KMS-11 (cell line): ENCODE data around the gene GOLGA6L22.
"Not testable (repeated sequence)": the region's sequence is repeated elsewhere in the genome, so short reads cannot be mapped to it uniquely, and the experiment has no call there.

Experiments used
- H2AFZ ChIP-seq: fragments of 200-600 bp; sonication (generic); 2 replicates; pipeline ENCODE4 v1.6.1; 2016; ENCODE audit warnings: antibody characterized with exemption, mixed run types, low read depth
- H3K27ac ChIP-seq: fragments of 200-600 bp; sonication (generic); 2 replicates; pipeline ENCODE4 v1.6.1; 2016; ENCODE audit warnings: mild to moderate bottlenecking, mixed run types
- H3K27me3 ChIP-seq: fragments of 200-600 bp; sonication (generic); 2 replicates; pipeline ENCODE4 v1.6.1; 2017; ENCODE audit warnings: mild to moderate bottlenecking, low read depth, mixed run types, moderate library complexity; ENCODE audit not compliant: insufficient read depth
- H3K36me3 ChIP-seq: fragments of 200-600 bp; sonication (generic); 2 replicates; pipeline ENCODE4 v1.6.1; 2017; ENCODE audit warnings: mild to moderate bottlenecking, mixed run types; ENCODE audit not compliant: insufficient read depth
- H3K4me1 ChIP-seq: fragments of 200-600 bp; sonication (generic); 2 replicates; pipeline ENCODE4 v1.6.1; 2016; ENCODE audit warnings: mild to moderate bottlenecking, low read depth, mixed run types; ENCODE audit not compliant: poor library complexity, severe bottlenecking
- H3K4me2 ChIP-seq: fragments of 200-600 bp; sonication (generic); 2 replicates; pipeline ENCODE4 v1.7.0; 2016; ENCODE audit warnings: mild to moderate bottlenecking, mixed run types
- H3K4me3 ChIP-seq: fragments of 200-600 bp; sonication (generic); IDR thresholded peaks from 2 replicates; pipeline ENCODE4 v1.6.1; 2017; ENCODE audit warnings: low read depth, low read length, mixed read lengths; ENCODE audit not compliant: insufficient read depth
- H3K79me2 ChIP-seq: fragments of 200-600 bp; sonication (generic); 2 replicates; pipeline ENCODE4 v1.6.1; 2016; ENCODE audit warnings: low read depth, mixed run types; ENCODE audit not compliant: insufficient read depth
- H3K9ac ChIP-seq: fragments of 200-600 bp; sonication (generic); 2 replicates; pipeline ENCODE4 v1.6.1; 2016; ENCODE audit warnings: mild to moderate bottlenecking, mixed run types
- H4K20me1 ChIP-seq: fragments of 200-600 bp; sonication (generic); 2 replicates; pipeline ENCODE4 v1.6.1; 2016; ENCODE audit warnings: mild to moderate bottlenecking, mixed run types; ENCODE audit not compliant: insufficient read depth

Gene GOLGA6L22

GRCh38 chr15:22498220-22498925 is 39.7 kb downstream of the GOLGA6L22 start:
- not testable (repeated sequence) for H3K4me3 ChIP-seq, H3K27ac ChIP-seq, H3K79me2 ChIP-seq, H3K9ac ChIP-seq, H3K4me1 ChIP-seq, H3K27me3 ChIP-seq, H3K4me2 ChIP-seq, H2AFZ ChIP-seq, H3K36me3 ChIP-seq, H4K20me1 ChIP-seq

- H3K4me1 ChIP-seq, H3K9ac ChIP-seq: not testable (repeated sequence)
Observed at GRCh38 chr15:22502272-22502671, 43.6 kb downstream of the GOLGA6L22 start.

GRCh38 chr15:22506959-22507358 is 48.3 kb downstream of the GOLGA6L22 start:
- H2AFZ ChIP-seq, H3K4me1 ChIP-seq, H3K9ac ChIP-seq, H3K4me2 ChIP-seq, H3K79me2 ChIP-seq, H3K36me3 ChIP-seq, H3K27ac ChIP-seq, H3K27me3 ChIP-seq, H4K20me1 ChIP-seq, H3K4me3 ChIP-seq: not testable (repeated sequence)

More at GRCh38 chr15:22502272-22502671, 43.6 kb downstream of the GOLGA6L22 start:
- not testable (repeated sequence) for H3K4me2 ChIP-seq, H3K4me3 ChIP-seq, H2AFZ ChIP-seq, H3K79me2 ChIP-seq, H3K27me3 ChIP-seq, H3K36me3 ChIP-seq, H3K27ac ChIP-seq, H4K20me1 ChIP-seq

GRCh38 chr15:22516140-22516539 is 57.4 kb downstream of the GOLGA6L22 start:
- not testable (repeated sequence) for H3K4me3 ChIP-seq, H3K79me2 ChIP-seq, H3K36me3 ChIP-seq, H4K20me1 ChIP-seq, H3K4me2 ChIP-seq, H3K4me1 ChIP-seq, H2AFZ ChIP-seq, H3K9ac ChIP-seq, H3K27ac ChIP-seq, H3K27me3 ChIP-seq
